GF-D8 (cell line): ENCODE measurements around the gene EYS.
"Not testable (repeated sequence)": the region's sequence is repeated elsewhere in the genome, so short reads cannot be mapped to it uniquely, and the experiment has no call there.

Experiments
- DNase-seq: peaks from one replicate; lab custom pipeline; 2025; lab: John Stamatoyannopoulos, UW

The EYS gene

GRCh38 chr6:65452333-65452732 is 254.7 kb downstream of the EYS start:
- no peak for DNase-seq

GRCh38 chr6:65450451-65450850 is 256.6 kb downstream of the EYS start:
- DNase-seq = no peak

- DNase-seq = no peak
Observed at GRCh38 chr6:65449926-65450325, 257.1 kb downstream of the EYS start.

GRCh38 chr6:65448866-65449265 is 258.2 kb downstream of the EYS start:
- DNase-seq = no peak

GRCh38 chr6:65436281-65436680 is 270.7 kb downstream of the EYS start:
- DNase-seq = no peak

GRCh38 chr6:65416621-65417020 is 290.4 kb downstream of the EYS start:
- no peak for DNase-seq

- no peak for DNase-seq
Observed at GRCh38 chr6:65410309-65410708, 296.7 kb downstream of the EYS start.

GRCh38 chr6:65402564-65402963 is 304.5 kb downstream of the EYS start:
- DNase-seq = no peak

GRCh38 chr6:65399355-65400084 is 307.5 kb downstream of the EYS start:
- no peak for DNase-seq

GRCh38 chr6:65398851-65399250 is 308.2 kb downstream of the EYS start:
- no peak for DNase-seq

GRCh38 chr6:65350530-65350929 is 356.5 kb downstream of the EYS start:
- no peak for DNase-seq

GRCh38 chr6:65302655-65303054 is 404.4 kb downstream of the EYS start:
- DNase-seq = not testable (repeated sequence)

GRCh38 chr6:65299236-65299635 is 407.8 kb downstream of the EYS start:
- no peak for DNase-seq

GRCh38 chr6:65295812-65296211 is 411.2 kb downstream of the EYS start:
- DNase-seq = no peak

GRCh38 chr6:65289491-65289890 is 417.5 kb downstream of the EYS start:
- DNase-seq = no peak

GRCh38 chr6:65285275-65285674 is 421.8 kb downstream of the EYS start:
- DNase-seq = no peak

GRCh38 chr6:65280060-65280459 is 427.0 kb downstream of the EYS start:
- DNase-seq = no peak

- DNase-seq = no peak
Observed at GRCh38 chr6:65262241-65262640, 444.8 kb downstream of the EYS start.

- DNase-seq = no peak
Observed at GRCh38 chr6:65259982-65260381, 447.0 kb downstream of the EYS start.

GRCh38 chr6:65259059-65259458 is 448.0 kb downstream of the EYS start:
- no peak for DNase-seq

- DNase-seq = no peak
Observed at GRCh38 chr6:65253041-65253440, 454.0 kb downstream of the EYS start.

GRCh38 chr6:65248101-65248610 is 458.9 kb downstream of the EYS start:
- DNase-seq = no peak

GRCh38 chr6:65231616-65232015 is 475.4 kb downstream of the EYS start:
- DNase-seq = no peak

GRCh38 chr6:65229825-65230224 is 477.2 kb downstream of the EYS start:
- DNase-seq = no peak
